Measurements from ENCODE around the gene SUSD2. TPM values are rescaled to one million over a fixed set of nuclear protein-coding genes. Genes with fewer than 3 reads are reported as not detected.

SUSD2 gene
- total and polyA plus RNA-seq, 9 of the 15 experiments (the other 6 are each of a cell fraction or from before 2014, with no cell fraction given): 0.01 to 0.16 (median 0.04) TPM; not detected in 4

DNA sequence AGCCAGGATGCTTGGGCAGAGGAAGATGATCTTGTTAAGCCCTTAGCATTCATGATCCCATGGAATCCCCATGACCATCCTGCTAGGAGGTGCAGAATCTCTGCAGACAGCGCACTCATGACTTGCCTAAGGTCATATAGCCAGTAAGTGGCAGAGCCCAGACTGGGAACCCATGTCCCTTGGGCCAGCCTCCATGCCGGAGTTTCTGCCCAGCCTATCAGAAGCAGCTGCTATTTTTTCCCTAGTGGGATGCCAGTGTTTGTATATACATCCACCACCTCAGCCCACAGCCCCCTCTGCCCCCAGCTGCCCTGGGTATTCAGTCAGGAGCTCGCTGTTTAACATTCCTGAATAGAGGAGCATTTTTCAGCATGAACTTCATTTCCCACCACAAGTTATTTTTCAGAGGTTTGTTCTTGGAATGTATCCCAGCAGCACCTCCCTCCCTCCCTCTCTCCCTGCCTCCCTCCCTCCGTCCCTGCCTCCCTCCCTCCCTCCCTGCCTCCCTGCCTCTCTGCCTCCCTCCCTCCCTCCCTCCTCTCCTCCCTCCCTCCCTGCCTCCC, 34.4 kb upstream of the SUSD2 start:
- in situ Hi-C loops (cut with MboI) (no loop called here), intact Hi-C loops (cut with micrococcal nuclease) (no loop called here)
- H3K4me3 ChIP-seq: no peak overlapping the region
- ATAC-seq (no peak), FAIRE-seq (no peak), DNase-seq (ENCODE audit: extremely low read depth in 1 of 4, low spot score in 3 of 4) (no peak)
- peaks cover 9 to 18% of the 10 kb centered on the region in 2 experiments; a peak in 3 of 5 replicates for H3K4me1 ChIP-seq (replicated peaks in 1 of 2; ENCODE audit: control insufficient read depth in 2 of 2, insufficient read depth in 2 of 2, low read length in 2 of 2)
- H3K9ac ChIP-seq (ENCODE audit: insufficient read depth in 1 of 2, low read depth in 2 of 2, low read length in 2 of 2): no peak overlapping the region
- H3K27me3 ChIP-seq (ENCODE audit: control insufficient read depth in 2 of 2, insufficient read depth in 2 of 2, low read length in 2 of 2): no peaks in the 10 kb centered on the region
- H3K27ac ChIP-seq (ENCODE audit: extremely low read depth, low read depth, low read length): peak overlapping the region; percentile 48; the same call in 1 of the 3 replicates
- no peaks in the 10 kb centered on the region for H3K9me3 ChIP-seq (replicated peaks; ENCODE audit: control insufficient read depth, insufficient read depth, low read depth, low read length)
- no peaks in the 10 kb centered on the region for H3K79me2 ChIP-seq (ENCODE audit: control insufficient read depth, insufficient read depth, low read length)
- POLR2A ChIA-PET: no interaction called here
- 67% methylated on average over 2 of the region's 4 CpGs for WGBS (ENCODE audit: insufficient coverage, low coverage, missing lambda C conversion rate)
- H3K4me2 ChIP-seq (ENCODE audit: insufficient read depth, low read length): no peak overlapping the region
- CTCF ChIA-PET (ENCODE audit: low intra/inter-chr PET ratio): no interaction called here
- H3K36me3 ChIP-seq (ENCODE audit: control insufficient read depth, insufficient read depth, low read length): peaks cover 41% of the 10 kb centered on the region; the same call in 2 of the 3 replicates
- H2AFZ ChIP-seq (ENCODE audit: low read depth, low read length): no peak overlapping the region
- no TSS peak for BruUV-seq (replicated peaks)
- TF ChIP-seq MCM3 (IDR thresholded peaks at IDR 0.05): no peak
- no peak for TF ChIP-seq FOSL1 (tag; conservative IDR thresholded peaks at IDR 0.05)
- no peak for TF ChIP-seq ZFPM2 (CRISPR knock-in tag; IDR thresholded peaks at IDR 0.05)
- TF ChIP-seq FOXA3 (CRISPR knock-in tag; conservative IDR thresholded peaks at IDR 0.05 in 1 of 2, IDR thresholded peaks at IDR 0.05 in 1 of 2): no peak
- no peak for TF ChIP-seq ZSCAN32 (CRISPR knock-in tag; IDR thresholded peaks at IDR 0.05)
- TF ChIP-seq, protein P1, sequence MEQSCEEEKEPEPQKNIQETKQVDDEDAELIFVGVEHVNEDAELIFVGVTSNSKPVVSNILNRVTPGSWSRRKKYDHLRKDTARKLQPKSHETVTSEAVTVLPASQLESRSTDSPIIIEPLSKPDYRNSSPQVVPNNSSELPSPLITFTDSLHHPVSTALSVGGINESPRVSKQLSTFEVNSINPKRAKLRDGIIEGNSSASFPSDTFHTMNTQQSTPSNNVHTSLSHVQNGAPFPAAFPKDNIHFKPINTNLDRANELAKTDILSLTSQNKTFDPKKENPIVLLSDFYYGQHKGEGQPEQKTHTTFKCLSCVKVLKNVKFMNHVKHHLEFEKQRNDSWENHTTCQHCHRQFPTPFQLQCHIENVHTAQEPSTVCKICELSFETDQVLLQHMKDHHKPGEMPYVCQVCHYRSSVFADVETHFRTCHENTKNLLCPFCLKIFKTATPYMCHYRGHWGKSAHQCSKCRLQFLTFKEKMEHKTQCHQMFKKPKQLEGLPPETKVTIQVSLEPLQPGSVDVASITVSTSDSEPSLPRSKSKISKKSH (CRISPR knock-in tag; IDR thresholded peaks at IDR 0.05): no peak
- no peak for TF ChIP-seq TBL1XR1 (IDR thresholded peaks at IDR 0.05; ENCODE audit: low read length in 2 of 2)
- TF ChIP-seq, protein P2, sequence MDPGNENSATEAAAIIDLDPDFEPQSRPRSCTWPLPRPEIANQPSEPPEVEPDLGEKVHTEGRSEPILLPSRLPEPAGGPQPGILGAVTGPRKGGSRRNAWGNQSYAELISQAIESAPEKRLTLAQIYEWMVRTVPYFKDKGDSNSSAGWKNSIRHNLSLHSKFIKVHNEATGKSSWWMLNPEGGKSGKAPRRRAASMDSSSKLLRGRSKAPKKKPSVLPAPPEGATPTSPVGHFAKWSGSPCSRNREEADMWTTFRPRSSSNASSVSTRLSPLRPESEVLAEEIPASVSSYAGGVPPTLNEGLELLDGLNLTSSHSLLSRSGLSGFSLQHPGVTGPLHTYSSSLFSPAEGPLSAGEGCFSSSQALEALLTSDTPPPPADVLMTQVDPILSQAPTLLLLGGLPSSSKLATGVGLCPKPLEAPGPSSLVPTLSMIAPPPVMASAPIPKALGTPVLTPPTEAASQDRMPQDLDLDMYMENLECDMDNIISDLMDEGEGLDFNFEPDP (CRISPR knock-in tag; IDR thresholded peaks at IDR 0.05): no peak
- no peak for TF ChIP-seq SRSF3 (IDR thresholded peaks at IDR 0.05; ENCODE audit: insufficient read depth, low read length)
- no peak for TF ChIP-seq ZNF121 (CRISPR knock-in tag; conservative IDR thresholded peaks at IDR 0.05)
- no peaks in the 10 kb centered on the region for H3K9me1 ChIP-seq (ENCODE audit: control insufficient read depth, insufficient read depth, low read length)
- H4K20me1 ChIP-seq (replicated peaks; ENCODE audit: control insufficient read depth, insufficient read depth, low read length): no peaks in the 10 kb centered on the region; the same call in 1 of the 2 replicates
